GM19463 (cell line): ENCODE measurements around the gene C11orf65.
A peak's percentile ranks its signal among the peaks of the same experiment; 100 is the strongest.

Experiments used
- ATAC-seq: cut with Tn5 transposase; IDR thresholded peaks from one replicate; pipeline ENCODE4 v1.9.1; 2021; ENCODE audit warnings: mild to moderate bottlenecking, moderate library complexity; ENCODE audit not compliant: unreplicated experiment

Gene C11orf65, protein sequence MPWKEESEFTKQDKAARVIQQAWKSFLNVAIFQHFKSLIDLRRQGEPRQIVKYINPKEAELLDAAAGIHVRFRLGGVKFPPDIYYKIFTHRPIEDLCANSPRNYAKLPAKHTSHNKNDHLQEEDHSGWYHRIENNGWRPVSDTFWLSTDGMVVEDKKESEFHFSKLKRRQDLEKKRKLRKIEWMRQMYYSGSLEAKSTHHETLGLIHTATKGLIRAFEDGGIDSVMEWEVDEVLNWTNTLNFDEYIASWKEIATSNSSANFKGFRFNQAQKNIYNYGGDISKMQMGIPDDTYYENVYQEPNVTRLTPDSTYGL

DNA sequence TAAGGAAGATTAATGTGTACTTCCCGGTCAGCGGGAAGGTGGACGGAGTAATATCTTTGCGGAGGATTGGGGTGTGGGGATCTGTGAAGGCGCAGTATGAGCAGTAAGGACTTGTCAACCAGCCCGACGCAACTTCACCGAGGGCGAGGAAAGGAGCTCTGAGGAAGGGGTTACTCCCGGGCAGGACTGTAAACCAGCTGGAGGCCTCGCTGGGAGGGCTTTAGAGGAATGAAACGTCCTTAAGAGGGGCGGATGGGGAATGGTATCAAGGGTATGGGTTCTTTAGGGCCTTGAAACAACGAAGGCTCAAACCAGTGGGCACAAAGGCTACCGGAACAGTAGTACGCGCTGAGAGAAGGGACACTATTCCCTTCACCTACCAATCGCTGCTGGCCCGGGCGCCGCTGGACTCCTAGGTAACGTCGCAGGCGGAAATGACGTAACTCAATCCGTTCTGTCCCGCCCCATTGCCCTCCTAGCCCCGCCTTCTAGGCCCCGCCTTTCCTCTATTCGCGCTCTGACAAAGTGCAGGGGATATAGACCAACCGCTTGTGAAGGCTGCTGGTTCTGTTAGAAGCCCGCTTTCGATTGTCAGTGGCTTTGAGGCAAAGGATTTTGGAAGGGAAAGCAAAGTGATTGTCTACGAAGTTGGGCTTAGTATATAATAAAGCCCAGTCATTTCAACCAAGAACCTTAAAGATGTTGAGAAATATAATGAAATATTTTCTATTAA, at the start of gene C11orf65:
Gene C11orf65 (minus strand): TSS at position 439 of the 733 bp plus-strand sequence. CDS start 5,970 bp downstream, outside the sequence.
- ATAC-seq = peak; percentile 99

GRCh38 chr11:108516125-108516524, 48.8 kb upstream of the C11orf65 start:
- ATAC-seq = no peak

- no peak for ATAC-seq
These were observed 45.4 kb upstream of the C11orf65 start for GRCh38 chr11:108512708-108513107.

DNA sequence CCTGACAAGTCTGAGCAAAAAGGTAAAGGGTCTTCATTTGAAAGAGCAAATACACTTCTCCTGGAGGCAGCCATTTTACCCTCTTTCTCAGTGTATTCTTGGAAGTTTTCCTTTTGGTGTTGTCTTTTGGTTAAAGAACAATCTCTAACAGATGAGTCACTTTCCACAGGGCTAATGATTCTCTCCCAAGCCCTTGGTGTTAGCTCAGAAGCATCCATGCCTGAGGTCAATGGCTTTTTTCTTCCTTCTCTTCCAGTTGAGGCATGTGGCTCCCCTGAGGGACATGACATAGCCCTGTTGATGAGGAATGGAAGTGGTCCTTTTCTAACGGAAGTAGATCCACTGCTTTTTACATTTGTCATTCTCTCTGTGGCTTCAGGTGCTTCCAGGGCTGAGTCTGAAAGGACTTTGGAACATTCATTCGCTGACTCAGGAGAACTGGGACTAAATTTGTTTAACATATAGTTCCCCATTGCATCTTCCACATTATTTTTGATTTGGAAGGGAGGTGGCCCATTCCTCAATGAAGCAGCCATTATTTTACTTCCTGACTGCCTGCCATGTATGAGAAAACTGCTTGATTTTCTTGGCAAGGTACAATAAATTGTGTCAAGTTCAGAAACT, 44.6 kb upstream of the C11orf65 start:
- ATAC-seq = no peak

DNA sequence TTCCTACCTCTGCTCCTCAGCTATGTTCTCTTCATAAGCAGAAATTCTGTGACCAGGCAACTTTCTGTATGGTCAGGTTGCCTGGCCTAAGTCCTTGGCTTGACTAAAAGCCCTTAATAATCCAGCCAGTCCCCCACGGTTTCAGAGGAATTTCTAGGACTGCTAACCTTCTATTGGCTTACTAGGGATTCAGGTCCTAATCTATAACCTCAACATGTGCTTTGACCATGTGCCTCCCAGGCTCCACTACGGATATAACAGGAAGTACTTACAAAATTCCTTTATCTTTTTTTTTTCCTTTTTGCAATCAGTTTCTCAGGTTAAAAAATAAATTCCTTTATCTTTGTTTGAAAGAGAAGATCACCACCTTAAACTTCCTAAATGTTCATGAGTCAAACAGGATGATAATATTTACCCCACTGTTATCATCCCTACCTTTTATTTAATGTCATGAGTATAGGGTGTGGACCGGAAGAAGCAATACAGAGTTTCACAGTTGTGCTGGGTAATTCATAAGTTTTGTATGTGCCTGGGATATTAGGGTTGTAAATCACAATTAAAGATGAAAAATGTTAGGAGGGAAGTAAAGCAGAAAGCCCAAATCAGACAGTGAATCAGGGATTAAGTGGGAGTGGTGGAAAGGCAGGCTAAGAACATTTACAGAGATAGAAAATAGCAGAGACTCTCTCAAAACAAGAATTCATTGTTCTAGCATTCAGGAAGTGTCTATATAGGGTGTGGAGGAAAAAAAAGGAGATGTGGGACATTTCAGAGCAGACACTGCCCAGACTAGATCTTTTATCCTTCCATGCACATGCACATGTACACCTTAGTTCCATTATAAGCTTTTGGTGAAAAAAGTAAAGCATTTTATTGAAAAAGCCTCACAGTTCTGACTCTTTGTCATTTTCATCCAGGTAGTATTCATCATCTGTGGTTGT, 41.6 kb upstream of the C11orf65 start:
- ATAC-seq = no peak

GRCh38 chr11:108501396-108501795, 34.1 kb upstream of the C11orf65 start:
- no peak for ATAC-seq

GRCh38 chr11:108500721-108501120, 33.4 kb upstream of the C11orf65 start:
- no peak for ATAC-seq

GRCh38 chr11:108500169-108500568, 32.8 kb upstream of the C11orf65 start:
- no peak for ATAC-seq

DNA sequence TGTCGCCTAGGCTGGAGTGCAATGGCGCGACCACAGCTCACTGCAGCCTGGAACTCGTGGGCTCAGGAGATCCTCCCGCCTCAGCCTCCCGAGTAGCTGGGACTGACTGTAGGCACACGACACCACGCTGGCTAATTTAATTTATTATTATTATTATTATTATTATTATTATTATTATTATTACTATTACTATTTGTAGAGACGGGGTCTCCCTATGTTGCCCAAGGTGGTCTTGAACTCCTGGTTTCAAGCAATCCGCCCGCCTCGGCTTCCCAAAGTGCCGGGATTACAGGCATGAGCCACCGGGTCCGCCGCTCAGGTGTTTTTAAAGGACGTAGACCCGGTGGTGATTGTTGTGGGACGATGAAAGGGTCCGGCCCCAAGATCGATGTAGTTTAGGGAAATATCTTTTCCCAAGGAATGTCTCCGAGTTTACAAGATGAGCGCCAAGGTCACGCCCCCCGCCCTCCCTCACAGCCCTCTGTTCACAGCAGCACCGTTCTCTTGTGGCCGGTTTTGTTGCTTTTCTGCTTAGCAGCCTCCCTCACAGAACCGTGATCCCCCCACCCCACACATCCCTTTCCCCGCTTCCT, 31.6 kb upstream of the C11orf65 start:
- no peak for ATAC-seq

DNA sequence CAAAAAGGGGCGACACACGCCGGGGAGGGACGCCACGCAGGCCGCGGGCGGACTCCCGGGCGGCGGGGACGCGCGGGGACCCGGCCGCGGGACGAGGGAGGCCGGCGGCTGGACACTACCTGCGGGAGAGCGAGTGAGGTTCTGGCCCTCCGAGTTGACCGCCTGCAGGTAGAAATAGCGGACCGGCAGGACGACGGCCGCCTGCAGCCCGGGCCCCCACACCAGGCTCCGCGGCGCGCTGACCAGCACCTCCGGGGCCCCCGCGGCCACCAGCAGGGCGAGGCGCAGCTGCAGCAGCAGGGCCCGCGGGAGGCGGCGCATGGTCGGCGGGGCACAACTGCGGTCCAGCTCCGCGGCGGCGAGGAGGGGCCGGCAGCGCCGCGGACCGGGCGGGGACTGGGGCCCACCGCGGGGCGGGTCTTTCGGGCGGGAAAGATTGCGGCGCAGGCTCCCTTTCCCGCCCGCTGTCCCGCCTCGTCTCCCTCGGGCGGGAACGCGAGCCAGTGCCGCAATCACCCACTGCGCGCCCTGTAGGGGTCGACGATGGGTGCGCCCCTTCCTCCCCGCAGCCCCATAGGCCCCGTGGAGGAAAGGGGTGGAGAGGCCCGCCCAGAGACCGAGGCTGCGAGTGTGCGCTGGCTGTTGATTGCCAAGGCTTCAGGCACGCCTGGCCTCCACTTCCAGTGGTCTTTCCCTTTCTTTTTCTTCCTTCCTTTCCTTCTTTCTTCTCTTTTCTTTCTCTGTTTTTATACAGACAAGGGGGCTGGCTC, 30.9 kb upstream of the C11orf65 start, which contains the start of gene POGLUT3:
Gene POGLUT3 (minus strand): TSS at position 339 of the 770 bp plus-strand sequence. CDS start 18 bp downstream, at position 321.
- peak; percentile 64 for ATAC-seq

DNA sequence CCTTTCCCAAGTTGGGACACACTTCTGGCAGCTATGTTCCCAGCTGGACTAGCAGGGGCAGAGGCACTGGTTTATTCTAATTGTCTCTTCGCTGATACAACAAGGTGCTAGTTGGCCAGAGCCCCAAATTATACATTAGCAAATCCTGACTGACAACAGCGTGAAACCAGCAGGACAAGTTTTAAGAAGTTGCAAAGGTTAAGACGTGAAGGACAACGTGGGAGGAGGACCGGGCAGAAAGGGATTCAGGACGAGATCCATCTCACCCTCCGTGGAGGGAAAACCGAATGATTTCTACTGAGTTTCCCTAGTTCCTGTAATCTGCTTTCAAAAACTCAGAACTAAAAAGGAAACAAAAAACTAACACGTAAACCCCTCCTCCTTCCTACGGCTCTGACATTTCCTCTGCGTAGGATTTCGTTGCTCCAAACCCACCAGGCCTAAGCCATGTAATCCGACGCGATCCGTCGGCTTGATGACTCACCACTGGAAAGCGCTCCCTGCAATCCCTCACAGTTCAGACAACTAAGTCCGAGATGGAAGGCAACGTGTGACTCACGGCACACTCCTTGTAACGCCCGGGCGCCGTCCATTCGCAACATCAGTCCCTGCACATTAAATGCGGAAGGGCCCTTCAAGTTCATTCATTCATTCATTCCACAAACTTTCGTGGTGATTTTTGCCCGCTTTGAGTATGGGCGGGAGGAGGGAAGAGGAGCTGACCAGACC, 30.2 kb upstream of the C11orf65 start:
- ATAC-seq = peak; percentile 46

DNA sequence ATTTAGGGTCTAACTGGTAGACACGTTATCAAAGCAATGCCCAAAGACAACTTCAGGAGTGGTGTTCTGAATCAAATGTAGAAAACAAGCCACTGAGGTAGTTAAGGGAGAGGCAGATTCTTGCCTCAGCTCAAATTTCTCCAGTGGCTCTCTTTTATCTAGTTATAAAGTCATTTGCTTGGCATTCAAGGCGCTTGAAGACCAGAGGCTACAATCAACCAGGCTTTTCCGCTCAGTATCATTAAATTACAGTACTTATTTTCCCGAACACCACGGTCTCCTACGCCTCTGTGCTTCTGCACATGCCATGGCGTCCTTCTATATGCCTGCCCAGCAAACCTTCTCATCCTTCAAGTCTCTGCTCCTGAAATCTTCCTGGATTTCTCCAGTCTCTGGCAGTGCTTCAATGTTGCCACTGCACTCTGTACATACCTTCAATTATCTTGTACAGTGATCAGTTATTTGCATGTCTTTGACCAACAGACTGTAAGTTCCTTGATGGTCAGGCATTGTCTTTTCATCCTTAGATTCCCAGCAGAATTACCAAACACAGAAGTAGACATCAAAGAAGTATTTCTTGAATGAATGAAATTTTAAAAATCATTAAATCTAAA, 29.4 kb upstream of the C11orf65 start:
- ATAC-seq = no peak

- no peak for ATAC-seq
These were observed 28.0 kb upstream of the C11orf65 start for GRCh38 chr11:108495326-108495725.

DNA sequence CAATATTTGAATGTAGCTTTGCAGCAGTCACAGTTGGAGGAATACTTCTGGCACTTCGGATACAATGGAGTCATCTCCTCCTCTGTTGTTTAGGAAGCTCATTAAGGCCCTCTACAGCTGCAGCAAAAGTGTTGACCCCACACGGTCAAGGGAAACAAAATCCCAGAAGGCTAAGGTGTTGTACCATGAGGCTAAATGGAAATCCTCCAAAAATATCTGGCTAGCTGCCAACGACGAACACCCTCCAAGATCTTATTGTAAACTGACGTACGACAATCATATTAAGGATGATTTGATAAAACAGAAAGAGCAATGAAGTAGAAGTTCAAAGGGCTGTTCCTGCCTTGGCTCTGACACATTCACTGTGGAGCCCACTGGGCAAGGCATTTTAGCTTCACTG, 26.9 kb upstream of the C11orf65 start:
- no peak for ATAC-seq

DNA sequence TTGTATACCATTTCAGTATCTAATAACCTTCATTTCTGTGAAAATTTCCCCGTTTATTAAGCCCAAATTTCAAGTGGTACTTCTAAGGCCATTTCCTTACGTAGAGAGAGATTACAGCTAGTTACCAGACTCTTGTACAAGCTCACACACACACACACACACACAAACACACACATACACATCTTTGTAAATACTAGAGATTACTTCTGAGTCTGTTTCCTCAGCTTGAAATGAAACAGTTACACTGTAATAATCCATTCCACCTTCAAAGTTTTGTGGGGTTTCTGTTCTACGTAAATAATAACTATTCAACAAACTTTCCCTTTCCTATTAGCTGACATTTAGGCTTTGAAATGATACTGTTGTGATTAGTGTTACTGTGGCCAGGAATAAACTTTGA, 24.6 kb upstream of the C11orf65 start:
- ATAC-seq = no peak

DNA sequence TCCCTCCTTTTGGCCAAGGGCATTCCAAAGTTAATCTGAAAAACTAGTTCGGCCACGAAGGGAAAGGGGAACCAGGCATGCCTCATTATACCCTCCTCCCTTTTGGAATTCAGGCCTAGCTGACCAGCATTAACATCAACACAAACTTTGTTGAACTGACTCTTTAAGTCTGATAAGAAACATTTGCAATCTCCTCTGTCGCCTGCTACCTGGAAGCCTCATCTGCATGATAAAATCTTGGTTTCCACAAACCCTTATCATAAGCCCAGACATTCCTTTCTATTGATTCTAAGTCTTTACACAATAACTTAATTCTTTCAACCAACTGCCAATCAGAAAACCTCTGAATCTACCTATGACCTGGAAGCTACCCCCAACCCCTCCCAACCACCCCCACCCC, 19.5 kb upstream of the C11orf65 start:
- no peak for ATAC-seq

GRCh38 chr11:108486331-108486730, 19.0 kb upstream of the C11orf65 start:
- ATAC-seq = no peak

GRCh38 chr11:108483163-108483562, 15.8 kb upstream of the C11orf65 start:
- ATAC-seq = no peak
